ENCODE data around the gene CPA1.

GRCh38 chr7:130426564-130426963 is 46.3 kb downstream of the CPA1 start:
- TF ChIP-seq CTCF (IDR thresholded peaks at IDR 0.05; ENCODE audit: low read length) (no peak), EZH2 (IDR thresholded peaks at IDR 0.05; ENCODE audit: borderline replicate concordance, low read length) (no peak)
